HG03571 (cell line): ENCODE measurements around the gene SLC29A3.
"Not testable (repeated sequence)": the region's sequence is repeated elsewhere in the genome, so short reads cannot be mapped to it uniquely, and the experiment has no call there.

Source experiments
- ATAC-seq: cut with Tn5 transposase; IDR thresholded peaks from one replicate; pipeline ENCODE4 v1.9.1; 2021; ENCODE audit not compliant: unreplicated experiment

Gene SLC29A3

DNA sequence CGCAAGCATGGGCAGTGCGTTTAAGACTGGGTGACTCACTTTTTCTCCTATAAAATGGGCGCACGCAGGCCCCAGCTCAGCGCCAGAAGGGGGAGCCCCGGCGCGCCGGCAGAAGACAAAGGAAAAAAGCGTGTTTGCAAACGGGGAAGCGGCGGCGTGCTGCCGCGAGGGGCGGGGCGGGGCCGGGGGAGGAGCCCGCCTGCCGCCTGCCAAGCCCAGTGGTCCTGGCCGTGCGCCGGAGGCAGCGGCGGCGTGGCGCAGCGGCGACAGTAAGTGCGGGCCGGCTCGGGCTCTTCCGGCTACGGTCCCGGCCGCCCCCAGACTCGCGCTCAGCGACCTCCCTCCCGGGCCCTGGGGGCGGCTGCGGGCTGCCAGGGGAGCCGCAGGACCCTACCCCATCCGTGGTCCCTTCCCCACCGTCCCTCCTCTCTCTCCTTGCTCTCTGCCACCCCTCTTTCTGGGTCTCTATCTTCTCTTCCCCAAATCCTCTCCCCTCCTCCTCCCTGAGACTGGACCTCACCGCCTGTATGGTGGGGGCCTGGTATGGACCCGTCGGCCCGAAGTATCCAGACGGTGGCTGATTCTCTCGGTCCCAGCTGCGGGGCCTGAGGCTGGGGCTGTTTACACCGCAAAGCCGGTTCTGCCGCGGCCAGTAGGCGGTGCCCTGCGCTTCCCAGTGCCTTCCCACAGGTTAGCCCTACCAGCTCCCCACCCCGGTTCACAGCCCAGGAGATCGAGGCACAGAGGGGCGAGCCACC is at the start of gene SLC29A3:
Gene SLC29A3, plus strand, starts transcription at position 218 of the 758 bp plus-strand sequence. Its CDS starts 51 bp downstream, at position 269.
- peak; percentile 54 for ATAC-seq

DNA sequence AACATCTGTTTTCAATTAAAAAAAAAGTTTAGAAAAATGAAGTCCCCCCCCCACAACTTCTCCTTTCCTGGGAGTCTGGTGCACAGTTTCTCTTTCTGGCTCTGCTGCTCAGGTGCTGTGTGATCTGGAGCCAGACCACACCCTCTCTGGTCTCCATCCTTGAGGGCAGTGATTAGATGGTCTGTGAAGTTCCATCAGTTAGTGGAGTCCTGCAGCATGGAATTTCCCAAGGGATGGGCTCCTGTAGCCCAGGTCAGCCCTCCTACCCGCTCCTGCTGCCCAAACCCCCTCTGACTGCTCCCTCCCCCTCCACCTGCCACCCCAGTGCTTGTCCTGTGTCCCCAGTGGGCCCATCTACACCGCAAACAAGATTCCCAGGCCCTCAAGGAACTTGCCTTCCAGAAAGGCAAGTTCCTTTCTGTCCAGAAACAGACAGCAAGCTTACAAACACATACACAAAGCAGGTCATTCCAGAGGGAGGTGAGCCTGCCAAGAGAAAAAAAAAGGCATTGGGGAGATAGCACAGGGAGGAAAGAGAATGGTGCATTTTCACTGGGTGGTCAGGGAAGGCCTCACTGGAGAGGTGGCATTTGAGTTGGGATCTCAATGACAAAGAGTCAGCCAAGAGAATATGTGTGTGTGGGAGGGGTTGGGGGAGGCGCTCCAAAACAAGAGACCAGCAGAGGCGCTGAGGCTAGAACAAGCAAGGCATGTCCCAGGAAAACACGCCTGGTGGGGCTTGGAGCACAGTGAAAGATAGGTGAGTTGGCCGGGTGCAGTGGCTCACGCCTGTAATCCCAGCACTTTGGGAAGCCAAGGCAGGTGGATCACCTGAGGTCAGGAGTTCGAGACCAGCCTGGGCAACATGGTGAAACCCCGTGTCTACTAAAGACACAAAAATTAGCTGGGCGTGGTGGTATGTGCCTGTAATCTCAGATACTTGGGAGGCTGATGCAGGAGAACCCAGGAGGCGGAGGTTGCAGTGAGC is 49.5 kb upstream of the SLC29A3 start:
- no peak for ATAC-seq

DNA sequence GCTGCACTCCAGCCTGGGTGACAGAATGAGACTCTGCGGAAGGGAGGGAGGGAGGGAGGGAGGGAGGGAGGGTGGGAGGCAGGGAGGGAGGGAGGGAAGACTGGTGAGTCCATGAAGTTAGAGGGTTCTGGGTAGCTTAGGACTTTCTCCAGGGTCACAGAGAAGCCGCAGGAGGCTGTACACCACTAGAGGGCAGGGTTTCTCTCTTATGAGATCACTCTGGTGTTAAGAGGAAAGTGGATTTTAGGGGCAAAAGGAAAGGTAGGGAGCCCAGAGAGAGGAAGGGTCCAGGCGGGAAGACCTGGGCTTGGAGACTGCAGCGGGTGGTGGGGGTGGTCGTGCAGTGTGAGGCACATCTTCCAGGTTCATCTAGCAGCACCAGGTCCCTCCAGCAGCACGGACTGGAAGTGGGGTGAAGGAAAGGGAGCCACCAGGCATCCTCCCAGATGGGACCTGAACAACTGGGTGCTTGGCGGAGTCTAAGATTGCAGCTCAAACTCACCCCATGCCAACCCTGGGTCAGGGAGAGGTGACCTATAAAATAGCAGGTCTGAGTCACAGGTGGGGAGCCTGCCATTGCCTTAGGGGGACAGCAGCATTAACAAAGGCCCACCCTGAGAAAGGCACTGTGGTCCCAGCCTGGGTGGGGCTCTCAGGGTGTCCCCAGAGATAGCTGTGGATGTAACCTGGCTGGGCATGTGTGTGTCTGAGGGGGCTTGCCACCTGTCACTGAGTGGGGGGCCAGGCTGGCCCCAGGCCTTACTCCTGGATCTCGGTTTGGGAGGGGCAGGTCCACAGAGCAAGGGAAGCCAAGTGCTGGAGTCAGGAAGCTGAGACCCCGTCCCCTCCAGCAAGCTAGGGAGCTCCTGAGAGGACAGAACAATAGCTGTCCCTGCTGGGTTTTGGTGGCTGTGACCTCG is 48.5 kb upstream of the SLC29A3 start:
- ATAC-seq, result no peak

DNA sequence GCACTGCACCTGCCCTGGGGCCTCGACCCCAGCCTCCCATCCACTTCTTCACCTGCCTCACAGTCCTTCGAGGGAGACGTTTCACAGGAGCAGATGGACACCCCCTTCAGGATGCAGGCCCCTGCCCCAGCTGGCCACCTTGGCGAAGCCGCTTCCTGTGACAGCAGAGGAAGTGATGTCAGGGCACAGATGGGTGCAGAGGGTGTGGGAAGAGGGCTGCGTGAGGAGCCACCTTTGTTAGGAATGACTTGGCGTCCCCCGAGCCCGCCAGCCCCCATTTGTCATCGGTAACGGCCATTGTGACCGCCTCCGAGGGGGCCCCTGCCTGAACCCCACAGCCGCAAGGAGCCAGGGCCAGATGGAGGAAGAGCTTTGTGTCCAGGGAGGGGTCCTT is 47.4 kb upstream of the SLC29A3 start:
- no peak for ATAC-seq

DNA sequence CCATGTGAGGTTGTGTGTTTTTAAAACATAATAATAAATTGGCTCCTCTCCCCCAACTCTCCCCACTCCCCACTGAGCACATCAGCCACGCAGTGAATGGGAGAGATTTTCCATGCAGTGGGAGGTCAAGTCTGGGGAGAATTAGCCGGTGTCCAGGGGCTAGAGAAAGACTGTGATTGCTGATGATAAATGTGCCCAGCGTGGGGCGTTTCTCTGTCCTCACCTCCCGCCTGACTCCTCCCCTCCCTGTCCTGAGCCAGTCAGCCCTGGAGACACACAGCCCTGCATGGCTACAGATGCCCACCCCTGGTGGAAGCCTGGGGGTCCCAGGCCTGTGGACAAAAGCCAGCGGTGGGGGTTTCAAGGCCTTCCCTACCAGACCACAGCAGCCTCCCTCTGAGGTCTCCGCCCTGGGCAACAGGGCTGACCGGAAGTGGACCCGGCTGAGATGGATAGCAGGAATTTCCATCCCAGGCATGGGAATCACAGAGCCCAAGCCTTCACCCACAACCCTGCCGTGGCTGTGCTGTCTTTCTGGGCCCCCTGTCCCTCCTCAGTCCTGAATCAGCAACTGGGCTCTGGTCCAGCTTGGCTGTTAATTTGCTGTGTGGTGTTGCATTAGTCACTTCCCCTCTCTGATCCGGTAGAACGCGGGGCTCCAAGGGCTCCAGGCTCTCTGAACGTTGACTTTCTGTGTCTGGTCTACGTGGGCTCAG is 46.8 kb upstream of the SLC29A3 start:
- no peak for ATAC-seq

DNA sequence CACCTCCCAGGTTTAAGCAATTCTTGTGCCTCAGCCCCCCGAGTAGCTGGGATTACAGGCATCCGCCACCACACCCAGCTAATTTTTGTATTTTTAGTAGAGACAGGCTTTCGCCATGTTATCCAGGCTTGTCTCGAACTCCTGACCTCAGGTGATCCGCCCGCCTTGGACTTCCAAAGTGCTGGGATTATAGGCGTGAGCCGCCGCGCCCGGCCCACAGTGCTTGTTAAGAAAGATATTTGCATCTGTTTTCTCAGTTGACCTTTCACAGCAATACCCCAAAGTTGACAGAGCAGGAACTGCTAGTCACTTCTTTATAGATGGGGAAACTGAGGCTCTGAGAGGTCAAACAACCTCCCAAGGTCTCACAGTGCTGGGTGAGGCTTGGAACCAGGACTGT is 46.1 kb upstream of the SLC29A3 start:
- not testable (repeated sequence) for ATAC-seq

DNA sequence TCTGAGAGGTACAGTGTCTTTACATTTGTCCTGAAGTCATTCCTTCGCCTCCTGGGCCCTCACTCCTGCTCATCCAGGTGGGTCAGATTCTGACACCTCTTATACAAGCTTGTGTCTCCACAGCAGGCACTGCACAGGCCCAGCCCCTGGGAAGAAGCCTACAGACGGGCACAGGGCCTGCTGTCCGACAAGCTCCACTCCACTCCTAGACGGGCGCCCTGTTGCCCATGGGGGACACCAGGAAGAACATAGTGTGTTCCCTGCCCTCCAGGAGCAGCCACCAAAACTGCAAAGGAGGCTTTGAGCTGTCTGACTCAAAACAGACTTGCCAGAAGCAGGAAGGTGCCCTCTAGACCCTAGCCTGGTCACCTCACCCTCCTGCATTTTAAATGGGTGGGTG is 45.6 kb upstream of the SLC29A3 start:
- ATAC-seq, result no peak

DNA sequence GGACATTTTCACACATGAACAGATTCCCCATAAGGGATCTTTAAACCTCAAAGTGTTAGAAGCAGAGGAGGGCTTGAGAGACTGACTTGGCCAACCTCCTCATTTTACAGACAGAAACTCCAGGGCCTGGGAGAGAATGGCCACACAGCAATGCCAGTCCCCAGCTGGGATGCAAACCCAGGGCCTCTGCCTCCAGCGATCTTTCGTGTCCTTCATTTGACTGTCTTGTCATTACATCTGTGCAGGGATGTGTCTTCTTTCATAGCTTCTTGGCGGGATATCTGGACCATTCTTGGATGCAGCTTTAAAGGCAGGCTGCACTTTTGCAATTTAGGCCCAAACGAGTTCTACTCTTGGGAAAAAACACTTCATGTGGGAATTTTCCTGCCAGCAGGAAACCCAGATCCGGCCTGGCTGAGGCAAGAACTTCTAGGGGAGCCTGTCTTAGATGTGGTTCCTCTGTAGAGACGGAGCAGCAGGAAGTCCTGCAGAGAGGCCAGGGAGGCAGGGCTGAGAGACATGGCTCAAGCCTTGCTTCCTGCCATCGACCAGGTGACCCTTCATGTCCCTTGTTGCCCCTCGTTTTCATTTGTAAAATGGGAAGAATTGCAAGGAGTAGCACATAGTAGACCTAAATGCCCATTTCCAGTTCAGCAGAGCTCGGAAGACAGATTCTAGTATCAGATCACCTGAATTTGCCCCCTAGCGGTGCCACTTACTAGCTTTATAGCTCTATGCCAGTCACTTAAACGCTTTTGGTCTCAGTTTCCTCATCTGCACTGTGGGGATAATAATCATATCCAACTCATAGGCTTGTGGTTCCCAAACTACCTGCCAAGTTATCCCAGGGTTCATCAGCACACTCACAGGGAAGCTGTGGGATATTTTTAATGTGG is 43.9 kb upstream of the SLC29A3 start:
- no peak for ATAC-seq

DNA sequence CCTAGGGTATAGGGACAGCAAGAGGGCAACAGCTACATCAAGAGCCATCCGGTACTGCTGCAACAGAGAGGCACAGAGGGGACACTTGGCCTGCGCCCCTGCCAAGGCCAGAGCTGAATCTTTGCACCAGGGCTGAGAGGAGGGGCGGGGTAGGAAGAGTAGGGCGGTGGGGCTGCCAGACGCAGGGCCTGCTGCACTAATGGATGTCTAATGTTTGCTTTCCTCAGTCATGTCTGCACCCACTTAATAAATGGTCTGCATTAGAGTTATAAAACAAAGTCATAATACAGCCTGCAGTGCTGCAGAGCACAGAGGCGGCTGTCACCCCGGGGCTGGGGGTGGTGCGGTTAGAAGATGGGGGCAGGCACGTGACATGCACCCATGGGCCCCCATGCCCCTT is 42.2 kb upstream of the SLC29A3 start:
- no peak for ATAC-seq

DNA sequence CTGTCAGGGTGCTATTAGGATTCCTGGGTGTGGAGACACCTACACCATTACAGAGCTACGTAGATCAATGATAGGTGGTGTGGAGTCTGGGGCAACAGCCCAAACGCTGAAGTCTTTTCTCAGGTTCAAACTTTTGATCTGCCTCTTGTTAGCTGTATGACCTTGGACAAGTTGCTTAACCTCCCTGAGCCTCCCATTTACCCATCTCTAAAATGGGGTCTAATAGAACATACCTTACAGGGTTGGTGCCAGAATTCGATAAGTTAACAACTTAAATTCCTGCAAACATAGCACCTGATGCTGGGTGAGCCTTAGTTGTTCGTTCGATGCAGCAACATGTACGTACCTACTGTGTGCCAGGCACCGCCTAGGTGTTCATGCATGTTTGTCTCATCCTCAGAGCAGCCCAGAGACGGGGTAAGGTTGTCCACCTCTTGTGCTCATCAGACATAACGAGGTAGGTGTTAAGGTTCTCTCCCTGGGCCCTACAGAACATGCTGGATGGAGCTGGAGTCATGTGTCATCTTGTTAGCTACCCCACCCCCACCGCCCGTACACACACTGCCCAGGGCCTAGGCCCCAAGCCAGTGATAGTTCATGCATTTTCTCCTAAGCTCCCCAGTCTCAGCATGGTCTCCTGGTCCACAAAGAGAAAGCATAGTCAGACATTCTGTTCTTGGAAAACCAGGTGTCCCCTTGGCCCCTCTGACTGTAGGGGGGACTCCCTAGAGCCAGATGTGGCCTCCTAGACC is 41.0 kb upstream of the SLC29A3 start:
- no peak for ATAC-seq

DNA sequence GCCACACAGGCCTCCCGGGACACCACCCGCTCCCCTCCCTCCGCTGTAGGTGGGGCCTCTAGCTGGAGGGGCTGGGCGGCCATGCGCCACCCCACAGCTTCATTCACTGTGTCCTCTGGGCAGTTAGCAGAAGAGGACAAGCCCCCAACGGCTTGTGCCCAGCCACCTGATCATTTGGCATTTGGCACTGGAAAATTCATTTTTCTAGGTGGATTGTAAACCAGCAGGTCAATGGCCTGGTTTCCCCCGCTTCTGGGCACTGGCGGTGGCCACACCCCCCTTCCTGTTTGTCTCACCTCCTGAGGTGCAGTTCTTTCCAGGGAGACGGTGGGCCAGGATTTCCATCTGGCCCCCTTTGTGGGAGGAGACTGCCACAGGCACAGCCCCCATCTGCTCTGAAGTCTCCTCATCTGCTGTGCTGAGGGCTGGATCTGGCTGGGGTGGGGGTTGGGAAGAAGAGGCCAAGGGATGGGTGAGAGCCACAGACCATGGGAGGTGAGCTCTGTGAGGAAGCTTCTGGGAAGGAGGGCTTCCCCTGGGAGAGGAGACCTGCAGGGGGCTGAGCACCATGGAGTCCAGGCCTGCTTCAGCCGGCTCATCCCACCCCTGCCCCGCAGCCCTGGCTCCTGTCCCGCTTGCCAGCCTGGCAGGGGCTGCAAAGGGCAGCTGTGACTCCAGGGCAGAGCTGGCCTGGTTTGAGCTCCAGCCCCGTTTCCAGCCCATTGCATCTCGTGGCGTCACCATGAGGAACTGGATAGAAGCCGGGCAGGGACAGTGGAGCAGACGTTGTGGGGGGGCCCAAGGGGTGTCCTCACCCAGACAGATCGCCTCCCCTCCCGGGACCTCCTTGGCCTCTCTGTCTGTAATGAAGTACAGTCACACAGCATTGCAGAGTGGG is 40.1 kb upstream of the SLC29A3 start:
- no peak for ATAC-seq

DNA sequence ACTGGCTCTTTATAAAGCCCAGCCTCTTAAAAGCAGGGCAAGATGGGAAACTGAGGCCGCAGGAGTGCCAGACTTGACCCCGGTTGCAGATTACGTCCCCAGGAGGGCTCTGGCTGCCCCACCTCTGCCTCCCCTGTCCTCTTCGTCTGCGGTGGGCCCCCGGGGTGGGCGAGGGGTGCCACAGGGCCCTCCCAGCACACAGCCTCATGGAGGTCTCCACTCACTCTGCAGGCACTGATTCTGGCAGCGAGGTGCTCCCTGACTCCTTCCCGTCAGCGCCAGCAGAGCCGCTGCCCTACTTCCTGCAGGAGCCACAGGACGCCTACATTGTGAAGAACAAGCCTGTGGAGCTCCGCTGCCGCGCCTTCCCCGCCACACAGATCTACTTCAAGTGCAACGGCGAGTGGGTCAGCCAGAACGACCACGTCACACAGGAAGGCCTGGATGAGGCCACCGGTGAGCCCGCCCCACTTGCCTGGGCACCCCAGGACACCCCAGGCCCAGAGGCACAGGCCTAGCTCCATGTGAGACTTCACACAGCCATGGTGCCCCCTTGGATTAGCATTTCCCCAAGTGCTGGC is 39.4 kb upstream of the SLC29A3 start:
- ATAC-seq, result no peak

DNA sequence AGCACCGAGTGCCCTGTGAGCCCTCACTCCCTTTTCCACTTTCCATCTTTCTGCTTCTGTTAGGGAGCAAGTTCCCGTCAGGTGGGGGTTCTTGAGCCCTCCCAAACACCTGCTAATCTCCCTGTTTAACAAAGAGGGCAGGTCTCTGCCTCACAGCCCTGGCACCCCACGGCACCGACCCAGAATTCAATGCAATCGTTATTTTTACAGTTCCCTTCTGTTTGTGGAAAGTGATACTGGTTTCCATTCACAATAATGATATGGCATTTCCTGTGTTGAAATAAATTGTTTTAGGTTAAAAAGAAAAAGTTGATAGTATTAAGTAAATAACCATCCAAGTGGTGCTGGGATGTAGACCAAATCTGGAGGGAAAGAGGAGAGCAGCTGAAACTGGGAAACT is 38.8 kb upstream of the SLC29A3 start:
- ATAC-seq, result no peak

DNA sequence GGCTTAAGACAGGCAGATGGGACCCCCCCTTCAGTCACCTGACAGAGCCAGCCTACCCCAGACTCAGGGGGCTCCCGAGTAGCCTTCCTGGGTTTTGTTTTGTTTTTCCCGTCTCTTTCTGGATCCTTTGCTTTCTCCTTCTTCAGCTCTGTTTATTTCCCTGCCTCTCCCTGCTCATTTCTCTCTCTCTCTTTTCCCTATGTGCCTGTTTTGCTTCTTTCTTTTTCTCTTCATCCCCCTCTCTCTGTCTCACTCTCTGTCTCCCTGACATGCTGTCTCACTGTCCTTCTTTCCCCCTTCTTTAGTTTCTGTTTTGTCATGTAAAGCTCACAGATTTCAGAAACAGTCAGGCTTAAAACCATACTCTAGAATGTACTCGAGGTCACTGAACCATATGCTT is 38.2 kb upstream of the SLC29A3 start:
- ATAC-seq, result no peak

DNA sequence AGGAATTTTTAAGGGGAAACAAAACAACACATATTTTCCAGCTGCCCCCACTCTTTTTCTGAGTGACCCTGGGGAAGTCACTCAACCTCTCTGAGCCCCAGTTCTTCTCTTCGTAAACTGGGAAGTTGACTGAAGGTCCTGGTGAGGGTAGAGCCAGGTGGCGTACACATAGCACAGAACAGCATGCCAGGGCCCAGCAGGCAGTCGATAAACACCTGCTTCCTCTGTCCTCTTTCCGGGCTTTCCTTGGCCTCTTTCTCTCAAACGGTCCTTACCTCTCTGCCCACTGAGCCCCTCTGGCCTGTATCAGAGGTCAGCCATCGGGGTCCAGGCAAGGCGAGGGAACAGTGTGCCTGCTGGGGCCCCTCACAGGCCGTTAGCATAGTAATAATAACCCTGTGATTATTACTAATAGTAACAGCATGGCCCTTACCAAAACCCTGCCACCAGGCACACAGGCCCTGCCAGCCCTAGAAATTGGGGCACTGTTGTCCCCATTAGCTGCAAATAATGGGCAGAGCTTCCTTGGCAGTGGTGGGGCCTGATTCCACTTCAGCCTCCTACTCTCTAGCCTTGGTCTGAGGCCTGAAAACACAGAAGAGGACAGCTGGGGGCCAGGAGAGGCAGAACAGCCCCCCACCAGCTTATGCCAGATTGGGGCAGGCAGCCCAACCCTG is 37.3 kb upstream of the SLC29A3 start:
- no peak for ATAC-seq

DNA sequence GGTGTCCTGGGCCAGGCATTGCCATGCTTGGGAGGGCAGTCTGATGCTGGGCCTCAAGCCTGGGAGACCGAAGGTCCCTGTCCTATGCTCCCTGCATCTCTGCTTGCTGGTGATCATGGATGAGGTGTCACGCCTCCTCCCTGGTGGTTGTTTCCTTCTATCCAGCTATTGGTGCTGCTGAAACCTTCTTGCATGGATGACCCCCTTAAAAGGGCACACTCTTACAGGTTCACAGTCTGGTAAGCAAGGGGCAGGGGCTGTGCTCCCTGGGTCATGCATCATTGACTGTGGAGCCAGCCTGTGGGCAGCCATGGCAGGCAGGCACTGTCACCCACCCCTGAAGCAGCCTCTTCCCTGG is 36.8 kb upstream of the SLC29A3 start:
- ATAC-seq, result no peak

DNA sequence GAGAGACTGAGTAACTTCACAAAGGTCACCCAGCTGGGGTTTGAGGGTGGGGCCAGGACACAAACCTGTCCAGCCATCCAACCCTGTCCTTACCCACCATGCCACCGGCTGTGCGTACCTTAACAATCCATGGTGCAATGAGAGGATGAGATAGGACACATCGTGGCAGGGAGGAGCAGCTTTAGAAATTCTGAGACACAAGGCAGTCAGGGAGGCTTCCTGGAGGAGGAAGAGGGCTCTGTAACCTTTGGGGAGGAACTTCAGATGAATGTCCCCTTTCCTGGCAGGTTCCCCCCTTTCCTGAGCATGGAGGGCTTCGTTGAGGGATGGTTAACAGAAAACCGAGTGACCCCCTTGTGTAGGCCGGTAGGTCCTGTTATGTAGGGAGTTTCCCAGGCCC is 35.6 kb upstream of the SLC29A3 start:
- no peak for ATAC-seq
